Measurements from ENCODE around the gene ANKRD33B.

The ANKRD33B gene

GRCh38 chr5:10677533-10677932 lies 113.7 kb downstream of the ANKRD33B start:
- DNase-seq (ENCODE audit: low spot score): no peak

- DNase-seq (ENCODE audit: low spot score): no peak
Observed at GRCh38 chr5:10678244-10678643, 114.4 kb downstream of the ANKRD33B start.

GRCh38 chr5:10679336-10679988 lies 115.6 kb downstream of the ANKRD33B start:
- no peak for DNase-seq (ENCODE audit: low spot score)

- DNase-seq (ENCODE audit: low spot score): no peak
Observed at GRCh38 chr5:10680876-10681481, 117.1 kb downstream of the ANKRD33B start.

GRCh38 chr5:10681731-10682679 lies 118.1 kb downstream of the ANKRD33B start:
- no peak for DNase-seq (ENCODE audit: low spot score)

GRCh38 chr5:10682801-10683525 lies 119.1 kb downstream of the ANKRD33B start:
- no peak for DNase-seq (ENCODE audit: low spot score)

- DNase-seq (ENCODE audit: low spot score): no peak
Observed at GRCh38 chr5:10684303-10685086, 120.6 kb downstream of the ANKRD33B start.

- no peak for DNase-seq (ENCODE audit: low spot score)
Observed at GRCh38 chr5:10685115-10685521, 121.2 kb downstream of the ANKRD33B start.

- DNase-seq (ENCODE audit: low spot score): no peak
Observed at GRCh38 chr5:10686890-10687289, 123.0 kb downstream of the ANKRD33B start.

- no peak for DNase-seq (ENCODE audit: low spot score)
Observed at GRCh38 chr5:10688651-10689171, 124.8 kb downstream of the ANKRD33B start.

GRCh38 chr5:10689391-10690081 lies 125.7 kb downstream of the ANKRD33B start:
- no peak for DNase-seq (ENCODE audit: low spot score)

- no peak for DNase-seq (ENCODE audit: low spot score)
Observed at GRCh38 chr5:10690460-10691440, 126.9 kb downstream of the ANKRD33B start.

GRCh38 chr5:10691826-10692785 lies 128.2 kb downstream of the ANKRD33B start:
- DNase-seq (ENCODE audit: low spot score): no peak

- DNase-seq (ENCODE audit: low spot score): peak; percentile 62
Observed at GRCh38 chr5:10695055-10695649, 131.3 kb downstream of the ANKRD33B start.

GRCh38 chr5:10695759-10696543 lies 132.1 kb downstream of the ANKRD33B start:
- DNase-seq (ENCODE audit: low spot score): no peak

GRCh38 chr5:10699281-10699874 lies 135.5 kb downstream of the ANKRD33B start:
- DNase-seq (ENCODE audit: low spot score): no peak
